Caco-2 (cell line): ENCODE data around the gene MAP1B. TPM values are rescaled to one million over a fixed set of nuclear protein-coding genes. Genes with fewer than 3 reads are reported as not detected.

Source experiments
- BruUV-seq: library from RNA; stranded (reverse); fragments of 400-500 nt; replicated peaks from 2 replicates; lab custom pipeline; 2021; lab: Mats Ljungman, UMichigan
- CTCF ChIA-PET: fragments of 300-600 bp; sonication (Branson Sonifier 250); formaldehyde crosslinking; loops from one replicate; lab custom pipeline; 2022; ENCODE audit warnings: antibody characterized with exemption; lab: Charles Lee
- POLR2A ChIA-PET: fragments of 300-600 bp; sonication (Branson Sonifier 250); formaldehyde crosslinking; loops from one replicate; lab custom pipeline; 2022; ENCODE audit warnings: antibody characterized with exemption; lab: Charles Lee
- DNase-seq, 2 experiments: peaks; one replicate each; pipeline versions ENCODE4 v3.0.0 to v3.0.0-alpha.2; 2020 to 2022
- H3K27me3 ChIP-seq: replicated peaks from 2 replicates; pipeline ENCODE4 v1.6.0; 2011; ENCODE audit warnings: low read length; ENCODE audit not compliant: control insufficient read depth, insufficient read depth
- H3K36me3 ChIP-seq: 2 replicates; pipeline ENCODE4 v1.5.1; 2011; ENCODE audit warnings: low read length; ENCODE audit not compliant: control insufficient read depth, insufficient read depth
- H3K4me1 ChIP-seq: fragments of 250-450 bp; sonication (Bioruptor Pico); 2 replicates; pipeline ENCODE4 v1.5.1; 2020; ENCODE audit warnings: mild to moderate bottlenecking
- H3K4me3 ChIP-seq: 2 replicates; pipeline ENCODE4 v1.5.1; 2011; ENCODE audit warnings: low read depth, mild to moderate bottlenecking, control low read depth, low read length
- H3K9me3 ChIP-seq: fragments of 250-450 bp; sonication (Bioruptor Pico); 2 replicates; pipeline ENCODE4 v1.5.1; 2020; ENCODE audit warnings: mild to moderate bottlenecking, moderate library complexity
- H3K27ac Mint-ChIP-seq: one replicate; pipeline ENCODE4 v1.8.0; 2022; ENCODE audit warnings: mixed read lengths; ENCODE audit not compliant: unreplicated experiment
- H3K27me3 Mint-ChIP-seq: one replicate; pipeline ENCODE4 v1.8.0; 2022; ENCODE audit warnings: mixed read lengths; ENCODE audit not compliant: insufficient read depth, unreplicated experiment
- H3K36me3 Mint-ChIP-seq: one replicate; pipeline ENCODE4 v1.8.0; 2022; ENCODE audit warnings: mild to moderate bottlenecking, mixed read lengths; ENCODE audit not compliant: insufficient read depth, unreplicated experiment
- H3K4me1 Mint-ChIP-seq: one replicate; pipeline ENCODE4 v1.8.0; 2022; ENCODE audit warnings: low read depth, mixed read lengths; ENCODE audit not compliant: unreplicated experiment
- H3K4me3 Mint-ChIP-seq: one replicate; pipeline ENCODE4 v1.8.0; 2022; ENCODE audit warnings: mild to moderate bottlenecking, moderate library complexity, mixed read lengths; ENCODE audit not compliant: unreplicated experiment
- H3K9me3 Mint-ChIP-seq: one replicate; pipeline ENCODE4 v1.8.0; 2022; ENCODE audit warnings: mixed read lengths; ENCODE audit not compliant: unreplicated experiment
- CTCF ChIP-seq, 2 experiments: fragments of 200-600 bp in 1 of 2; IDR thresholded peaks; 1 replicate in 1 of 2; 2 replicates in 1 of 2; pipeline versions ENCODE4 v1.5.1 to v1.8.0; 2011 to 2022; ENCODE audit warnings: antibody characterized with exemption in 1 of 2, control low read depth in 1 of 2, inconsistent platforms in 1 of 2, low read depth in 1 of 2, low read length in 1 of 2, mild to moderate bottlenecking in 1 of 2, moderate library complexity in 1 of 2; ENCODE audit not compliant: insufficient read depth in 1 of 2, severe bottlenecking in 1 of 2, unreplicated experiment in 1 of 2
- intact Hi-C: fragments of 100-400 bp; cut with micrococcal nuclease; formaldehyde crosslinking; loops from one replicate; pipeline ENCODE4 v1.10.0; 2022; ENCODE audit not compliant: unreplicated experiment
- total RNA-seq: library from RNA; stranded (reverse); gene quantifications from 2 replicates; pipeline ENCODE4 v1.2.3, GENCODE V29; 2022

The MAP1B gene
- total RNA-seq, 1 experiment from 2014 or later: 0.66 TPM

DNA sequence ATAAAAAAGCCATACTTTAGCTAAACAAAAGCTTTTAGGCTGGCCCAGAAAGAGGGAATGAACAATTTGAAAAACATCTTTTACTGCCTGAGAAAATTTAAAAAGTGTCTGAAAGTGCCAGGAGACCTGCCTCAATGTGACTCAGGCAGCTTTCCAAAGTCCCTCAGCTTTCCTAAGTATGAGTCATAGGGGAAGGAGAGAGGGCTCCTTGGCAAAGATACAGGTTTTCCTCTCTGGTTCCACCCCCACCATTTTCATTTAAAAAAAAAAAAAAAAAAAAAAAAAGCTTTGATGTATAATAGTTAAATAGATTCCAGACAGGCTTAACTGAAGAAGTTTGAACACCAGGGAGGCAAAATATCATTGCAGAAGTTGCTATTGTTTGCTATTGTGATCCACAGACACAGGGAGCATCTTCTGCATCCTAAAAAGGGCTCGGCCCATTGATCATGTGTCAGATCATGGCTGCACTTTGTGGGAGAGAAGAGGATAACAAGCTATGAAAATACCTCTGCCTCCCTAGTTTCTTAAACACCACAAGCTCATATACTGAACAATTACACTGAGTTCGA is 141.2 kb downstream of the MAP1B start:
- Histone ChIP-seq H3K9me3 (no peaks in the 10 kb centered on the region), H3K4me3 (no peak overlapping the region), H3K4me1 (no peaks in the 10 kb centered on the region), H3K36me3 (no peaks in the 10 kb centered on the region), H3K27me3 (no peaks in the 10 kb centered on the region)
- CTCF ChIA-PET: no interaction called here
- H3K4me1 Mint-ChIP-seq: peaks cover 11% of the 10 kb centered on the region
- DNase-seq: no peak
- H3K27me3 Mint-ChIP-seq: no peaks in the 10 kb centered on the region
- H3K4me3 Mint-ChIP-seq: no peak overlapping the region
- no peak for TF ChIP-seq CTCF (IDR thresholded peaks at IDR 0.05; ENCODE audit: insufficient read depth in 1 of 2, low read depth in 1 of 2, low read length in 1 of 2, severe bottlenecking in 1 of 2, unreplicated experiment in 1 of 2)
- H3K9me3 Mint-ChIP-seq: no peaks in the 10 kb centered on the region
- no peak overlapping the region for H3K27ac Mint-ChIP-seq
- POLR2A ChIA-PET: interaction anchor here (0.7 kb wide), 1 partner anchor 504 kb away, joined by 7 read pairs; no protein-coding TSS in a partner anchor
- intact Hi-C loops: loop anchor here (5.0 kb wide), 1 partner anchor 111 kb away; no protein-coding TSS in a partner anchor
- BruUV-seq: no TSS peak
- peaks cover 22% of the 10 kb centered on the region for H3K36me3 Mint-ChIP-seq

GRCh38 chr5:72251386-72251785 is 144.1 kb downstream of the MAP1B start:
- H3K36me3 ChIP-seq: no peaks in the 10 kb centered on the region
- H3K4me1 ChIP-seq: no peaks in the 10 kb centered on the region
- Mint-ChIP-seq H3K9me3 (no peaks in the 10 kb centered on the region), H3K27me3 (no peaks in the 10 kb centered on the region), H3K4me1 (no peaks in the 10 kb centered on the region), H3K27ac (no peak overlapping the region), H3K4me3 (no peak overlapping the region), H3K36me3 (peaks cover 18% of the 10 kb centered on the region)
- CTCF ChIA-PET: no interaction called here
- TF ChIP-seq CTCF (IDR thresholded peaks at IDR 0.05; ENCODE audit: insufficient read depth in 1 of 2, low read depth in 1 of 2, low read length in 1 of 2, severe bottlenecking in 1 of 2, unreplicated experiment in 1 of 2): no peak
- intact Hi-C loops: no loop called here
- POLR2A ChIA-PET: no interaction called here
- no peak overlapping the region for H3K4me3 ChIP-seq
- H3K9me3 ChIP-seq: no peaks in the 10 kb centered on the region
- no peak for DNase-seq
- no TSS peak for BruUV-seq
- H3K27me3 ChIP-seq: no peaks in the 10 kb centered on the region

GRCh38 chr5:72252008-72252407 is 144.7 kb downstream of the MAP1B start:
- intact Hi-C loops: no loop called here
- no peaks in the 10 kb centered on the region for H3K27me3 ChIP-seq
- no peak overlapping the region for H3K4me3 Mint-ChIP-seq
- H3K4me1 ChIP-seq: no peaks in the 10 kb centered on the region
- no peaks in the 10 kb centered on the region for H3K9me3 ChIP-seq
- no peaks in the 10 kb centered on the region for H3K9me3 Mint-ChIP-seq
- no peaks in the 10 kb centered on the region for H3K27me3 Mint-ChIP-seq
- DNase-seq: no peak
- ChIA-PET CTCF (no interaction called here), POLR2A (no interaction called here)
- no TSS peak for BruUV-seq
- no peaks in the 10 kb centered on the region for H3K36me3 ChIP-seq
- H3K4me1 Mint-ChIP-seq: no peaks in the 10 kb centered on the region
- peaks cover 18% of the 10 kb centered on the region for H3K36me3 Mint-ChIP-seq
- H3K4me3 ChIP-seq: no peak overlapping the region
- H3K27ac Mint-ChIP-seq: no peak overlapping the region
- no peak for TF ChIP-seq CTCF (IDR thresholded peaks at IDR 0.05; ENCODE audit: insufficient read depth in 1 of 2, low read depth in 1 of 2, low read length in 1 of 2, severe bottlenecking in 1 of 2, unreplicated experiment in 1 of 2)
